HG03521 (cell line): Measurements from ENCODE around the gene TLCD3B.

Experiments used
- ATAC-seq: cut with Tn5 transposase; IDR thresholded peaks from one replicate; pipeline ENCODE4 v1.9.1; 2021; ENCODE audit warnings: mild to moderate bottlenecking, moderate library complexity; ENCODE audit not compliant: unreplicated experiment

The TLCD3B gene

DNA sequence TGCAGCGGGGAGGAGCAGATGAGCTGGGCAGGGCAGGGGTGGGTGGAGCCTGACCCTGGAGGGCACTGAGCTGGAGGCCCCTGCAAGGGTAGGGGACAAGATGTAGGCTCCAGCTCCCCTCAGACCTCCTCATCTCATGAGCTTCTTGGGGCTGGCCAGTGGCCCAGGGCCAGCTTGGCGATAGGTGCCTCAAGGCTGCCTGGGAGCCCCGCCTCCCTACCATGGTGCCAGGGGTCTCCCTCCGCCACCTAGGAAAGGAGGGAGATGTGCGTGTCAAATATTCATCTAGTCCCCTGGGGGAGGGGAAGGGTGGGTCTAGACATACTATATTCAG is 39.5 kb downstream of the TLCD3B start:
- no peak for ATAC-seq

- no peak for ATAC-seq
Measured at GRCh38 chr16:29990883-29991570, 40.0 kb downstream of the TLCD3B start.

DNA sequence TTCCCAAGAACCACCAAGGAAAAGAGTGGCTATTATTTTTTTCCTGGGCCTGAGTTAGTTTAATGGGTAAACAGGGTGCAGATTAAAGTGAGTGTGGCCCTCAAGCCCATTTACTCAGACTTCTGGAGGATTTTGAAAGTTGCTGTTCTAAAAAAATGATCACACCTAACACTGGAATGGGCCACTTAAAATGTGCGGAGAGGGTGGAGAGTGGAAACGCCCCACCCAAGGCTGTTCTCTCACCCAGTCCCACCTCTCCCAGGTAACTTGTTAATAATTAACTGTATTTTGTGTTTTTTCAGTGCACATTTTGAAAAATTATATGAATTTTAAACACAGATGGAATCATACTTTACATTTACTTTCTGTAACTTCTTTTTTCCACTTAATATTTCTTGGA is 41.0 kb downstream of the TLCD3B start:
- ATAC-seq: no peak

- ATAC-seq: no peak
Measured at GRCh38 chr16:29989111-29989858, 41.8 kb downstream of the TLCD3B start.

DNA sequence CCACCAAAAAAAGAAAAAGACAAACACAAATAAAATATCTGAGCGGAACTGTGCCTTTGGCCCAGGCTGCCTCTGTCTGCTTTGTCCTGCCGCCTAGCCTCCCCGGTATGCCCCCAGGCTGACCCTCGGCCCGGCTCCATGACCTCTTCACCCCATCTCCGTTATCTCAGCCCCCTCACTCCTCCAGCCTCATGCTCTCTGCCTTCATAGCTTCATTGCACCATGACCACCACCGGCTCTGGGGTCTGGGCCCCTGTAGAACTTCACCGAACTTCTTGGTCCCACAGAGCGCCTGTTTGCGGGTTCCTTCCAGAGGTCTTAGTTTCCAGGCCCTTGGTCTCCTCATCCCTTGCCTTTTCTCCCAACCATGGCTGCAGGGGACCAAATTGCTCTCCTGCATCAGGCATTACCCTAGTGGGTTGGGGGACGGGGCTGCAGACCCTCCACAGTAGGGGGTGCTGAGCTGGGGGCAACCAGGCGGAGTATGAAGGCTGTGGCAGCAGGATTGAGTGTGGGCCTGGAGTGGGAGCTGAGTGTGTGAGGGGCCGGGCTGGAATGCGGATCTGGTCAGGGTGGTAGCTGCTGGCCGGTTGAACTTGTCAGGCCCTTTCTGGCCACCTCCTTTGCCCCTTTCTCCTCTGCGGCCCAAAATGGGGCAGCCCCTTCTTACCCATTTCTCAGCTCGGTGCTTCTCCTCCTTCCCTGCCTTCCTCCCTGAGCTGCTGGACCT is 42.6 kb downstream of the TLCD3B start:
- no peak for ATAC-seq

DNA sequence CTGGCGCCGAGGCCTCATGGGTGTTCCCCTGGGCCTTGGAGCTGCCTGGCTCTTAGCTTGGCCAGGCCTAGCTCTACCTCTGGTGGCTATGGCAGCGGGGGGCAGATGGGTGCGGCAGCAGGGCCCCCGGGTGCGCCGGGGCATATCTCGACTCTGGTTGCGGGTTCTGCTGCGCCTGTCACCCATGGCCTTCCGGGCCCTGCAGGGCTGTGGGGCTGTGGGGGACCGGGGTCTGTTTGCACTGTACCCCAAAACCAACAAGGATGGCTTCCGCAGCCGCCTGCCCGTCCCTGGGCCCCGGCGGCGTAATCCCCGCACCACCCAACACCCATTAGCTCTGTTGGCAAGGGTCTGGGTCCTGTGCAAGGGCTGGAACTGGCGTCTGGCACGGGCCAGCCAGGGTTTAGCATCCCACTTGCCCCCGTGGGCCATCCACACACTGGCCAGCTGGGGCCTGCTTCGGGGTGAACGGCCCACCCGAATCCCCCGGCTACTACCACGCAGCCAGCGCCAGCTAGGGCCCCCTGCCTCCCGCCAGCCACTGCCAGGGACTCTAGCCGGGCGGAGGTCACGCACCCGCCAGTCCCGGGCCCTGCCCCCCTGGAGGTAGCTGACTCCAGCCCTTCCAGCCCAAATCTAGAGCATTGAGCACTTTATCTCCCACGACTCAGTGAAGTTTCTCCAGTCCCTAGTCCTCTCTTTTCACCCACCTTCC is 43.5 kb downstream of the TLCD3B start:
- no peak for ATAC-seq

DNA sequence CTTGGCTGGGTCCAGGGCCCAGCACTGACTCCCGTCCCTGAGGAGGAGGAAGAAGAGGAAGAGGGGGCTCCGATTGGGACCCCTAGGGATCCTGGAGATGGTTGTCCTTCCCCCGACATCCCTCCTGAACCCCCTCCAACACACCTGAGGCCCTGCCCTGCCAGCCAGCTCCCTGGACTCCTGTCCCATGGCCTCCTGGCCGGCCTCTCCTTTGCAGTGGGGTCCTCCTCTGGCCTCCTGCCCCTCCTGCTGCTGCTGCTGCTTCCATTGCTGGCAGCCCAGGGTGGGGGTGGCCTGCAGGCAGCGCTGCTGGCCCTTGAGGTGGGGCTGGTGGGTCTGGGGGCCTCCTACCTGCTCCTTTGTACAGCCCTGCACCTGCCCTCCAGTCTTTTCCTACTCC is 44.1 kb downstream of the TLCD3B start:
- no peak for ATAC-seq

GRCh38 chr16:29986231-29986630 is 44.8 kb downstream of the TLCD3B start:
- no peak for ATAC-seq

DNA sequence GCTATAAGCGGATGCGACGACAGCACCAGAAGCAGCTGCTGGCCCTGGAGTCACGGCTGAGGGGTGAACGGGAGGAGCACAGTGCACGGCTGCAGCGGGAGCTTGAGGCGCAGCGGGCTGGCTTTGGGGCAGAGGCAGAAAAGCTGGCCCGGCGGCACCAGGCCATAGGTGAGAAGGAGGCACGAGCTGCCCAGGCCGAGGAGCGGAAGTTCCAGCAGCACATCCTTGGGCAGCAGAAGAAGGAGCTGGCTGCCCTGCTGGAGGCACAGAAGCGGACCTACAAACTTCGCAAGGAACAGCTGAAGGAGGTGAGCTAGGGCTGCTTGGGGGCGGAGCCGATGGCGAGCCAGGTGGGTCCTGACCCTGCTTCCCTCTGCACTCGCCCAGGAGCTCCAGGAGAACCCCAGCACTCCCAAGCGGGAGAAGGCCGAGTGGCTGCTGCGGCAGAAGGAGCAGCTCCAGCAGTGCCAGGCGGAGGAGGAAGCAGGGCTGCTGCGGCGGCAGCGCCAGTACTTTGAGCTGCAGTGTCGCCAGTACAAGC is 45.7 kb downstream of the TLCD3B start:
- no peak for ATAC-seq

- no peak for ATAC-seq
Measured at GRCh38 chr16:29984764-29985147, 46.3 kb downstream of the TLCD3B start.

DNA sequence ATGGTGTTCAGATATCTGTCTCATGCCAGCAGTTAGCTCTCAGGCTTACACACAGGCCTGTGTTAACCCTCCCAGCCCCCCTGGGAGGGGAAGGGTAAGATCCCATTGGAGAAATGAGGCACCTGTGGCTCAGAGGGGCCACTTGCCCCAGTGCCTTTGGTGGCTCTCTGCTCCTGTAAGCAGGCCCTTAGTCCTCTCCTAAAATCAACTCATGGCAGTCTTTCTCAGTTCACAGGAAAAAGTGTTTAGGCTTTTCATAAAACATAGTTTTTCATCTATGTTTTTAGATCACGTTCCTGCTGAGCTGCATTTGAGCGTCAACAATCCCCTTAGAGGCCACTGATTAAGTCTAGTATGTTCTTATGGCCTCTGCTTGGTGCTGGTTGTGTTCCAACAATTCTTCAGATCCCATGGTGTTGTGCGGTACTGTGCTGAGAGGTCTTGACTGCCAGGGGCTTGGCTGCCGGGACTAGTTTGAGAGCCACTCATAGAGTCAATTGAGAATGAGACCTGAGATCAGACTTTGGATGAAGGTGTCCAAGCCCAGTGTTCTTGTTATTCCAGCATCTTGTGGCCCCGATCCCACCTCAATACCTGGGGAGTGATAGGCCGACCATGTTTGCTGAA is 46.8 kb downstream of the TLCD3B start:
- ATAC-seq: no peak

DNA sequence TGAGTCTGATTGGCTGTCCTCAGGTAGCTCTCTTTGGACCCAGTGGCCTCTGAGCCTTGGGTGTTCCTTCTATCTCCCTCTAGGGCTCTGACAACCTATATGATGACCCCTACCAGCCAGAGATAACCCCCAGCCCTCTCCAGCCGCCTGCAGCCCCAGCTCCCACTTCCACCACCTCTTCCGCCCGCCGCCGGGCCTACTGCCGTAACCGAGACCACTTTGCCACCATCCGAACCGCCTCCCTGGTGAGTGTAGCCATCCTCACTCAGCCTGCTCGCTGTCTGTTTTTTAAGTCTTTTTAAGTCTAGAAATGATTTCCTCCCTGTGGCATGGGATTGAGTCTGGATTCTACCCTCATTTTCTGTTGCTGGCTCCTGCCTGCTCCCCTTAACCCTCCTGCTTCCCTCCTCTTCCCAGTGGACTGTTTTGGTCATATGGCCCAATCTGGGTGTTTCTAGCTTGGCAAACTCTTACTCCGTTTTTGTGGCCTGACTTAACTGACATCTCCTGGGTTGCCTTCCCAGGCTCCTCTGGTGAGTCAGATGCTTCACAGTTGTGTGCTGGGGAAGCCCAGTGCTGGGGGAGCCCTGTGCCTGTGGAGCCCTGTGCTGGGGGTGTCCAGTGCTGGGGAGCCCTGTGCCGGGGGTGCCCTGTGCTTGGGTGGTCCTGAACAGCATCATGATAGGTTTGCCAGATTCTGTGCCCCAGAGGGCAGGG is 47.5 kb downstream of the TLCD3B start:
- ATAC-seq: no peak

DNA sequence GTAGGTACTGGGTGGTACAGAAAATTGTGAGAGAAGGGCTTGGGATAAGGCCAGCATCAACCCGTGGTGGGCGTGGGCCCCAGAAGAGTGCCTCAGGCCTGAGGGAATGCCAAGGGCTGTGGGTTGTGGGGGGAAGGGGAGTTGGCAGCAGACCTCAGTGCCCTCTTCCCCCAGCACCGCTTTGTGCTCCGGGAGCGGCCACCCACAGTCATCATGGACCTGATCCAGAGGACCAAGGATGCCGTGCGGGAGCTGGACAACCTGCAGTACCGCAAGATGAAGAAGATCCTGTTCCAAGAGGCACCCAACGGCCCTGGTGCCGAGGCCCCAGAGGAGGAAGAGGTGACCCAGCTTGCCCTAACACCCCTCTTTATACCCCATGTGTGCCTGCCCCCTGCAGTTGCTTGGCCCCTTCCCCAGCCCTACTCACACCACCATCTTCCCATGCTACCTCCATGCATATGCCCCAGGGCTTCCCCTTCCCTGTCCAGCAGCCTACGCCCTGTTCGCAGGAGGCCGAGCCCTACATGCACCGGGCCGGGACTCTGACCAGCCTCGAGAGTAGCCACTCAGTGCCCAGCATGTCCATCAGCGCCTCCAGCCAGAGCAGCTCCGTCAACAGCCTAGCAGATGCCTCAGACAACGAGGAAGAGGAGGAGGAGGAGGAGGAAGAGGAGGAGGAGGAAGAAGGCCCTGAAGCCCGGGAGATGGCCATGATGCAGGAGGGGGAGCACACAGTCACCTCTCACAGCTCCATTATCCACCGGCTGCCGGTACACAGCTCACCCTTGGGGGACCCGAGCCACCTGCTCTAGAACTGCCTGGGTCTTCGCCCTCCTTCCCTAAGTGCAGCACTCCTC is 48.3 kb downstream of the TLCD3B start:
- no peak for ATAC-seq

- ATAC-seq: no peak
Measured at GRCh38 chr16:29978564-29979270, 52.4 kb downstream of the TLCD3B start.

DNA sequence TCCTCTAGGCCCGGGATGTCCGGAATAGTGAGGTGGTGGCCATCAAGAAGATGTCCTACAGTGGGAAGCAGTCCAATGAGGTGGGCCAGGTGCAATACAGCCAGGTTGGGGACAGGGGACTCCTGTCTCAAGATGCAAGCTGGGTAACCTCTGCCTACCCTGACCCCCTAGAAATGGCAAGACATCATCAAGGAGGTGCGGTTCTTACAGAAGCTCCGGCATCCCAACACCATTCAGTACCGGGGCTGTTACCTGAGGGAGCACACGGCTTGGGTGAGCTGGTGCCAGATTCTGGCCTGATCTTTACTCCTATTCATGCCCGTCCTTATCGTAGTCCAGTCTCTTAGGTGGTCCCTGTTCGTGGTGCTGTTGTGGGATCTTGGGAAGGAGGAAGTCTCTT is 53.0 kb downstream of the TLCD3B start:
- ATAC-seq: no peak

DNA sequence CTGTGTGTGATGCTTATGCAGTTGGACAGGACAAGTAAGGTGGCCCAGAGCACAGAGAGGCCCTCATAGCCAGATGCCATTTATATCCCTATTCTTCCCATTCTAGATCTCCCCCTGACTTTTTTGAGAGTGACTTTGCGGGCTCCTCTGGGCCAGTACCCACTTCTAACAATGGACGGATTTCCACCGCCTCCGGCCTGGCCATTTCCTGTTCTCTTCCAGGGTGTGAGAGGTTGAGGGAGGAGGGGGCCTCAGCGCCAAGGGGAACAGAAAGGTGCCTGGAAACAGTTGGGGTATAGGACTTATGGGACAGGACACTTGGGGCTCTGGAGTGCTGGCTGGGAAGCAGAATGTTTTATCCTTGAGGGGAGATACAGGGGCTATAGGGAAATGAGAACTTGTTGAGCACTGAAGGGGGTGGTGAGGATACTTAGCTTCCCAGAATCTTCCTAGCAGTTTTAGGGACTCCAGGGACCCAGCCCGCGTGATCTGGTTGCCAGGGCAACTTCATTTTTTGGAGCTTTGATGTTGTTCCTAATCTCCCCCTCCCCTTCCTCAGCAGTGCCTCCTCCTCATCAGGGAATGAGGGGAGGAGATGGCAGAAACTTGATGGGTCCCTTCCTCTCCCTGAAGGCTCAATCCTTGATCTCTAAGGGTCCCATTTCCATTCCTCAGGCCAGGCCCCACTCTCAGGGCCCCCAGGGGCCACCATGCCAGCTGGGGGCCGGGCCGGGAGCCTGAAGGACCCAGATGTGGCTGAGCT is 53.8 kb downstream of the TLCD3B start:
- no peak for ATAC-seq

DNA sequence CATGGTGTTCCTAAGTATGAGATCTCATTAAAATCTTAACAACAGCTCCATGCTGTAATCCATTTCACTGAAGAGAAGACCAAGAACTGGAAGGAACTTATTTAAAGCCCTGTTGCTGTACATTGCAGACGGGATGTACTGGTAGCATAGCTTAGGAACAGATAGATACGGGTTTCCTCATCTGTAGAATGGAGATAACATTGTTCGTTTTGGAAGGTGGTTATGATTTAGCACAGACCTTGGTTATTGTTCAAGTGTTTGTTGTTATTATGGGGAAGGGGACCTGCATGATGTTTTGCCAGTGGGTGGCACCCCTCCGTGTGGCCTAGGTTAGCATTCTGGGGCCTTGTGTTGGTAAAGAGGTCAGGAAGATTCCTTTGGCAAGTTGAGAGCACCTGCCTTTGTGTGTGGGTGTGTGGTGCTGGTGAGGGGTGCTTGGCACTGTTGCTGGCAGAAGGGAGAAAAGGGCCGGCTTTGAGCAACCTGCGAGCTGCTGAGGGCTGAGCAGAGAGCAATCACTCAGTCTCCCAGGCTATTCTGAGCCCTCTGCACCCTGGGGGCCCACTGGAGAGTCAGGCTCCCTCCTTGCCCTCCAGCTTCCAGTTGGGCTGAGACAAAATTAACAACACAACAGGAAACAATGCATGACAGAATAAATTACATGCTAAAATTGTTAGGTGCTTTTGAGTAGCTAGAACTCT is 55.1 kb downstream of the TLCD3B start:
- ATAC-seq: no peak
